ENCODE results near the gene ADPRHL1.
"Not testable (repeated sequence)": the region's sequence is repeated elsewhere in the genome, so short reads cannot be mapped to it uniquely, and the experiment has no call there.

The ADPRHL1 gene

DNA sequence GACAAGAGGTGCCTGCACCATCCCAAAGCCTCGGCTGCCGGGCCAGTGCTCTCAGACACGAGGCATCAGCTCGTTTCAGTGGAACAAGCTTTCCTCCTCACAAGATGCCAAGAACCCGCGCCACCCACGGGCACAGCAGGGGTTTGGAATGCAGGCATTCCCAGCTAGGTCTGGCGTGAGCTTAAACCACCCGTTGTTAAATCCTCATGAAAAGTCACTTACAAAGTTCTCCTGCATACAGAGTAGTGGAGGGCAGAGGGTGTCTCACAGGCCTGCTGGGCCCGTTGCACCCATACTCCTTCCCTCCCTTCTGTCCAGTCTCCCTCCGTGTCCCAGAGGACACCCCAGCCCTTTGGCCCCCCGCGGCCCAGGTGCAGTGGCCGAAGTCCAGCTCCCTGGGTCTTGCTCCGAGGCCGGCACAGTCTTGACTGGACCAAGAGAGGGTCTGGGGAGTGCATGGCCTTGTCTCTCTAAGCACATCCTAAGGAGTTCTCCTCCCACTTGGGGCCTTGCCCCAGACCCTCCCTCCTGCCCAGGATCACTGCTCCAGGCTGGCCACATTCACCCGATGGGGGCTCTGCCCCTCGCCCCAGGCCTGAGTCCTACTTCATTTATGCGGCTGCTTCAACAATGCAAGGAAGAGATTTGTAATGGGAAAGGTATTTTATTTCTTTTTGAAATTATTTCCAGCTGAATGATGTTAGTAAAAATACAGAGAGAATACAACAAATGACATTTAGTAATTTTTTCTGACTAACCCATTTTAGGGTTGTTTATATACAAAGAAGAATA is 54.1 kb downstream of the ADPRHL1 start:
- no peak for DNase-seq

DNA sequence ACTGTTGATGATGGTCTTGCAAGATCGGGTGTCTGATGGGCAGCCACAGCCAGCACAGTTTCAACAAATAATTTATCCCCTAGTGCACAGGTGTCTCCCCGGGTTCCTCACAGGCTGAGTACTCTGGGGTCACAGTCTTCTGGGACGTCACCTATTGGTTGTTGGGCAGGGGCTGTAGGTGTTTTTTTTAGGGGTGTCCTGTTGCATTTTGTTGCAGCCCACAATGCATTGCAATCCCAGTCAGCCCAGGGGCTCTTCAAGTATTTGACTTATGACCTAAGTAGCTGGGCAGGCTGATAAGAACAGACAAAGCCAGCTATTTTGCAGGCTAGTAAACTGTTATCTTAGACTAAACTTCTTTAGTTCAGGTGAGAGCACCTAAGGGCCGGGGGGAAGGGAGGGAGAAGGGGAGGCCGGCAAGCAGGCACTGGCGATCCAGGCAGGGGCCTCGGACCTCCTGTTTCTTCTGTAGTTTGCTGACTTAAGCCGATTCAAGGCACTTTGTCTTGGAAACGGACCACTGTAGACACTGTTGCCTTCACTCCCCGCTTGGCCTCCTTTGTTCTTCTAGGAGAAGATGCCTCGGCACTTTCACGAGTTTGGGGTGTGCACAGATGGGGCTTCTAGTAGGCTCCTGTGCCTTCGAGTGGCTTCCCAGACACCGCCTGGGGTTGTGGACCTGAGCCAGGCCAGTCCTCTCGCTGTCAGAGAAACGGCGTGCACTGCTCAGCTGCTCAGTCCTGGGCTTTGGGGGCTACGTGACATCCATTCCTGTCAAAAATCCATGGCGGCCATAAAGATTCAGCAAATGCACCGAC is 55.5 kb downstream of the ADPRHL1 start:
- no peak for DNase-seq

DNA sequence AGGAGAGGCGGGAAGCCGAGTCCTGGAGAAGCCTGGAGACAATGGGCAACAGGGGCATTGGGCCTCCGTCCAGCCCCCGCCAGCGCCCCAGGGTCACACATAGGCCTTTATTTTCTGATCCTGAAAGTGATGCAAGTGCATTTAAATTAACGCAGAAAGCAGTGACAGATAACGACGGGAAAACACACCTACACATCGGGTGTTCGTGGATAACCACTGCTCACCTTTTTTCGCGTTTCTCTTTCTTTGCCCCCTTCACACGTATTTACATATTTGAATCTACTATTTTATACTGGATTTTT is 59.0 kb downstream of the ADPRHL1 start:
- DNase-seq, result no peak

DNA sequence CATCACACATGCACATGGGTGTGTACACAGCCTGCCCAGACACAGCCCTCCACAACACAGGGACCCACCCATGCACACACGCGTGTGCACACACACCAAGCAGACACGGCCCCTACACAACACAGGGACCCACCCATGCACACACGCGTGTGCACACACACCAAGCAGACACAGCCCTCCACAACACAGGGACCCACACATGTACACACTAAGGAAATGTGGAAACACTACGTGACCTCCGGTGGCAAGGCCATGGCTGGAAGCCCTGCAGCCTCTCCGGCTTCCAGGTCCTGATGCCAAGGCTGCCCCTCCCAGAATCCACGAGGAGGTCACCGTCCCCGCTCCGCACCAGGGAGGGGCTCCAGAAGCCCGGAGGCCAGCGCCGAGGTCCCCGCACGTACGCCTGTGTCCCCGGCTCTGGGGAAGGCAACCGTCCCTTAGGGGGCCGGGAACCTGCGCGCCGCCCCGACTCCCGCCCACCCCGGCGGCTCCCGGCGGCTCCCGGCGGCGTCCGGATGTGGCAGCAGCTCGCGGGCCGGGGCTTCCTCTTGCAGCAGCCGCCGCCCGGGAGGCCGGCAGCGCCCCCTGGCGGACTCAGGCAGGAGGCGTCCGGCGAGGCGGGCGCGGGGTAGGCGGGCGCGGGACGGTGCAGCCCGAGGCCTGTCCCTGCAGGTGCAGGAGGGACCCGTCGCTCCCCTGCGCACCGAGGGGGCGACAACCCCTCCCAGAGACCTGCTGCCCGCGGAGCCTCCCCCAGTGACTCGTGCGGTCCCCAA is 59.5 kb downstream of the ADPRHL1 start:
- peak; percentile 61 for DNase-seq

GRCh38 chr13:113393226-113393562 is 60.1 kb downstream of the ADPRHL1 start:
- DNase-seq, result no peak

DNA sequence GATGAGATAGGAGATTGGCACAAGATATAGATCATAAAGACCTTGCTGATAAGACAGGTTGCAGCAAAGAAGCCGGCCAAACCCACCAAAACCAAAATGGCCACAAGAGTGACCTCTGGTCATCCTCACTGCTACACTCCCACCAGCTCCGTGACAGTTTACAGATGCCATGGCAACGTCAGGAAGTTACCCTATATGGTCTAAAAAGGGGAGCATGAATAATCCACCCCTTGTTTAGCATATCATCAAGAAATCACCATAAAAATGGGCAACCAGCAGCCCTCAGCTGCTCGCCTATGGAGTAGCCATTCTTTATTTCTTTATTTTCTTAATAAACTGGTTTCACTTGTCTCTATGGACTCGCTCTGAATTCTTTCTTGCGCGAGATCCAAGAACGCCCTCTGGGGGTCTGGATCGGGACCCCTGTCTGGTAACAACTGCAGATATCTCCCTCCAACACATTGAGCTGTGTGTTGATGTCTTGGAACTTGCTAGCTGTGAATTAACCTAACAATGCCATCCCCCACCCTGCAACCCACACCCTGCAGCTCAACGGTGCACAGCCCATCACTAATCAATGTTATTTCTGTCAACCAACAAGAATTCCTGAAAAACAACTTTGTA is 62.3 kb downstream of the ADPRHL1 start:
- DNase-seq, result no peak

GRCh38 chr13:113389586-113389985 is 63.7 kb downstream of the ADPRHL1 start:
- not testable (repeated sequence) for DNase-seq

- no peak for DNase-seq
These were observed 65.9 kb downstream of the ADPRHL1 start for GRCh38 chr13:113387396-113387795.

DNA sequence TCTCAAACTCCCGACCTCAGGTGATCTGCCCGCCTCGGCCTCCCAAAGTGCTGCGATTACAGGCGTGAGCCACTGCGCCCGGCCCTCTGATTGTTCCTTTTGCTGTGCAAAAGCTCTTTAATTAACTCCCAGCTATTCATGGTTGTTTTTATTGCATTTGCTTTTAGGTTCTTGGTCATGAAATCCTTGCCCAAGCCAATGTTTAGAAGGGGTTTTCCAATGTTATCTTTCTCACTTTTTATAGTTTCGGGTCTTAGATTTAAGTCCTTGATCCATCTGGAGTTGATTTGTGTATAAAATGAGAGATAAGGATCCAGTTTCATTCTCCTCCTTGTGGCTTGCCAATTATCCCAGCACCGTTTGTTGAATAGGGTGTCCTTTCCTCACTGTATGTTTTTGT is 70.2 kb downstream of the ADPRHL1 start:
- no peak for DNase-seq

DNA sequence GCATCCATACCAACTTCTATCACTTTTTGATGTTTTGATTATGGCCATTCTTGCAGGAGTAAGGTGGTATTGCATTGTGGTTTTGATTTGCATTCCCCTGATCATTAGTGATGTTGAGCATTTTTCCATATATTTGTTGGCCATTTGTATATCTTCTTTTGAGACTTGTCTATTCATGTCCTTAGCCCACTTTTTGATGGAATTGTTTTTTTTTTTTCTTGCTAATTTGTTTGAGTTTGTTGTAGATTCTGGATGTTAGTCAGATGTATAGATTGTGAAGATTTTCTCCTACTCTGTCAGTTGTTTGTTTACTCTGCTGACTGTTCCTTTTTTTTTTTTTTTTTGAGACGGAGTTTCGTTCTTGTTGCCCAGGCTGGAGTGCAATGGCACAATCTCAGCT is 70.7 kb downstream of the ADPRHL1 start:
- not testable (repeated sequence) for DNase-seq

DNA sequence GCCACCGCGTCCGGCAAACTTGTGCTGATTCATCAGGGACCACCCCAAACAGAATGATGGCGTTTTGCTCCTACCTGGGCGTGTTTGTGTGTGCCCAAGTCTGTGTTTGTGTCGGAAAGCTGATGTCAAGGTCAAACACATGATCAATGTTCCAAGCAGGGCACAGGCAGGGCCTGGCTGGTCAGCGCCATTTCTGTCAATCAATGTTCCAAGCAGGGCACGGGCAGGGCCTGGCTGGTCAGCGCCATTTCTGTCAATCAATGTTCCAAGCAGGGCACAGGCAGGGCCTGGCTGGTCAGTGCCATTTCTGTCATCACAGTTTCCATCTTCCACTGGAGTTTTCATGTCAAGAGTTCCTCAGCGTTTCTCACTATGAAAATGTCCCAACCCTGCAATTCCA is 74.5 kb downstream of the ADPRHL1 start:
- DNase-seq, result no peak

- no peak for DNase-seq
These were observed 78.6 kb downstream of the ADPRHL1 start for GRCh38 chr13:113374511-113375175.

- no peak for DNase-seq
These were observed 79.3 kb downstream of the ADPRHL1 start for GRCh38 chr13:113373811-113374485.

DNA sequence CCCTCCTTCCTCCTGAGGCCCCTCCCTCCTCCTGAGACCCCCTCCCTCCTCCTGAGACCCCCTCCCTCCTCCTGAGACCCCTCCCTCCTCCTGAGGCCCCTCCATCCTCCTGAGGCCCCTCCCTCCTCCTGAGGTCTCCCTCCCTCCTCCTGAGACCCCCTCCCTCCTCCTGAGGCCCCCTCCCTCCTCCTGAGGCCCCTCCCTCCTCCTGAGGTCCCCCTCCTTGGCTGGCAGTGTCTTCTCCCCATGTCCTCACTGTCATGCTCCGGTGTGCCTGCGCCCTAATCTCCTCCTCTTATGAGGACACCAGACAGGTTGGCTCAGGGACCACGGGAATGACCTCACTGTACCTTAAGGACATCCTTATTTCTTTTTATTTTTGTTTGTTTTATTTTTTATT is 81.6 kb downstream of the ADPRHL1 start:
- DNase-seq, result not testable (repeated sequence)

- no peak for DNase-seq
These were observed 82.2 kb downstream of the ADPRHL1 start for GRCh38 chr13:113371061-113371460.

- no peak for DNase-seq
These were observed 83.4 kb downstream of the ADPRHL1 start for GRCh38 chr13:113369881-113370280.

DNA sequence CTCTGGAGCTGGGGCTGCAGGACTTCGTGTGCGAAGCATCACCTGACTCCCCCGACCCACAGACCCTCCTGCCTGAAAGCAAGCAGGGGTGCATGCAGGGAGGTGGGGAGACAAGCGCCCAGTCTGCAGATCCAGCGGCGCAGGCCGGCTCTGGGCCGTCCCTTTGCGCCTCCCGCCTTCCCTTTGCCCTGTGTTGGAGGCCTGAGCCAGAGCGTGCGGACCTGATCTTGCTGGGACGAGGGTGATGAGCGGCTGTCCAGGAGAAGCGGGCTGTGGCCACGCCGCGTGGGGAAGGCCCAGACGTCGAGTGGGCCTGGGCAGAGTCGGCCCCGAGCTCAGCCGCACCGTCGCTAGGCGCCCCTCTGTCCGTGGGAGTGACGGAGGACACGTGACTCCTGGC is 84.1 kb downstream of the ADPRHL1 start:
- DNase-seq, result no peak

- not testable (repeated sequence) for DNase-seq
These were observed 84.9 kb downstream of the ADPRHL1 start for GRCh38 chr13:113368353-113368752.

DNA sequence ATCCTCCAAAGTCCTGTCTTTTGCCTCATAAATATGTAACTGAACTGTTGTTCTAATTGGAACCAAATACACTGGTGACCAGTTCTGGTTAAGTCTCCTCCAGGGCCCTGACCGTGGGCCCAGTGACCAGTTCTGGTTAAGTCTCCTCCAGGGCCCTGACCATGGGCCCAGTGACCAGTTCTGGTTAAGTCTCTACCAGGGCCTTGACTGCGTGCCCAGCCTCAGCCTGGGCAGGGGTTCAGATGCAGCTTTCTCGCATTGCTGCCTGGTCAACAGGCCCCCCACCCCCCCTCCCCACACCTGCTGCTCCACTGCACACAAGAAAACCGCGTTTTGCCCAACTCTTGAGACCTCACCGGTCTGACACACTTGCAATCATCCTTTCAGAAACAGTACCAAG is 85.5 kb downstream of the ADPRHL1 start:
- DNase-seq, result no peak

- no peak for DNase-seq
These were observed 86.2 kb downstream of the ADPRHL1 start for GRCh38 chr13:113367020-113367560.

GRCh38 chr13:113365971-113366588 is 87.2 kb downstream of the ADPRHL1 start:
- DNase-seq, result no peak
